GM12878 (cell line): ENCODE results near the gene LRP4. TPM values are rescaled to one million over a fixed set of nuclear protein-coding genes. Genes with fewer than 3 reads are reported as not detected.

Experiments
- ATAC-seq: fragments of 200-7000 bp; cut with Tn5 transposase; 3 replicates; pipeline ENCODE4 v1.9.1; 2020; ENCODE audit warnings: mild to moderate bottlenecking, moderate library complexity
- BruUV-seq: library from RNA; stranded (reverse); fragments of 400-500 nt; replicated peaks from 2 replicates; lab custom pipeline; 2021; lab: Mats Ljungman, UMichigan
- CTCF ChIA-PET: fragments of 300-600 bp; sonication (Branson Sonifier 250); formaldehyde crosslinking; extraction: SDS; loops from one replicate; lab custom pipeline; 2021; ENCODE audit warnings: inconsistent platforms; lab: Yijun Ruan, JAX
- POLR2A ChIA-PET: fragments of 350-600 bp; formaldehyde crosslinking; extraction: SDS; loops from one replicate; lab custom pipeline; 2021; ENCODE audit warnings: inconsistent platforms; lab: Charles Lee
- RAD21 ChIA-PET: fragments of 300-600 bp; sonication (Branson Sonifier 250); formaldehyde crosslinking; loops from one replicate; lab custom pipeline; 2023; ENCODE audit warnings: antibody characterized with exemption; ENCODE audit not compliant: unreplicated experiment; lab: Charles Lee
- SMC1A ChIA-PET: fragments of 300-600 bp; sonication (Branson Sonifier 250); formaldehyde crosslinking; loops from one replicate; lab custom pipeline; 2023; ENCODE audit not compliant: unreplicated experiment, uncharacterized antibody; lab: Charles Lee
- DNase-seq: peaks from one replicate; pipeline ENCODE4 v3.0.0-alpha.2; 2011; ENCODE audit warnings: low read depth, low spot score
- FAIRE-seq: peaks from 3 replicates; lab custom pipeline; 2011; peaks lifted over from hg19 to GRCh38; lab: Jason Lieb, UNC
- H2AFZ ChIP-seq: 2 replicates; pipeline ENCODE4 v1.6.0; 2011; ENCODE audit warnings: low read depth, low read length, control low read depth; ENCODE audit not compliant: control insufficient read depth
- H3K27ac ChIP-seq: 2 replicates; pipeline ENCODE4 v1.5.1; 2011; ENCODE audit warnings: control low read depth; ENCODE audit not compliant: control insufficient read depth, insufficient read depth
- H3K27me3 ChIP-seq, 2 experiments: replicated peaks in 1 of 2; 2 replicates each; pipeline versions ENCODE4 v1.6.0 to v1.6.1; 2011; ENCODE audit warnings: low read length in 1 of 2; ENCODE audit not compliant: control insufficient read depth in 2 of 2, insufficient read depth in 2 of 2
- H3K36me3 ChIP-seq, 2 experiments: 2 replicates each; pipeline ENCODE4 v1.5.1; 2011; ENCODE audit warnings: low read length in 1 of 2; ENCODE audit not compliant: control insufficient read depth in 2 of 2, insufficient read depth in 2 of 2
- H3K4me1 ChIP-seq: 2 replicates; pipeline ENCODE4 v1.6.1; 2011; ENCODE audit warnings: mild to moderate bottlenecking, low read length, moderate library complexity, mixed read lengths; ENCODE audit not compliant: control insufficient read depth, insufficient read depth
- H3K4me2 ChIP-seq: 2 replicates; pipeline ENCODE4 v1.6.0; 2011; ENCODE audit warnings: control low read depth; ENCODE audit not compliant: control insufficient read depth, insufficient read depth
- H3K4me3 ChIP-seq: fragments of 200-600 bp; sonication (generic); 2 replicates; pipeline ENCODE4 v1.5.1; 2016
- H3K79me2 ChIP-seq: 2 replicates; pipeline ENCODE4 v1.6.0; 2011; ENCODE audit warnings: low read length; ENCODE audit not compliant: control insufficient read depth, insufficient read depth
- H3K9ac ChIP-seq: 2 replicates; pipeline ENCODE4 v1.8.0; 2011; ENCODE audit warnings: low read length, control low read depth, mixed read lengths; ENCODE audit not compliant: control insufficient read depth, insufficient read depth
- H3K9me3 ChIP-seq: replicated peaks from 3 replicates; pipeline ENCODE4 v1.5.1; 2011; ENCODE audit warnings: mild to moderate bottlenecking, low read length; ENCODE audit not compliant: control insufficient read depth, insufficient read depth
- H4K20me1 ChIP-seq: 2 replicates; pipeline ENCODE4 v1.6.0; 2011; ENCODE audit not compliant: control insufficient read depth, insufficient read depth
- BCL11A ChIP-seq: IDR thresholded peaks from 2 replicates; pipeline ENCODE4 v1.6.1; 2011; ENCODE audit warnings: low read depth, low read length
- BHLHE40 ChIP-seq, 2 experiments: fragments of 450-650 bp in 1 of 2; IDR thresholded peaks; 2 replicates each; pipeline ENCODE4 v1.6.1; 2011 to 2017; ENCODE audit warnings: low read depth in 2 of 2, borderline replicate concordance in 1 of 2, improper control_type of control experiment in 1 of 2, low read length in 1 of 2, mild to moderate bottlenecking in 1 of 2
- DPF2 ChIP-seq: fragments of 450-650 bp; IDR thresholded peaks from 2 replicates; pipeline ENCODE4 v1.6.1; 2017; ENCODE audit warnings: mild to moderate bottlenecking
- FOXK2 ChIP-seq: fragments of 450-650 bp; IDR thresholded peaks from 2 replicates; pipeline ENCODE4 v1.6.1; 2017; ENCODE audit warnings: mild to moderate bottlenecking, moderate library complexity
- KLF5 ChIP-seq: fragments of 450-650 bp; IDR thresholded peaks from 2 replicates; pipeline ENCODE4 v1.6.1; 2014; ENCODE audit warnings: mild to moderate bottlenecking; ENCODE audit not compliant: partially characterized antibody
- NFYA ChIP-seq: IDR thresholded peaks from 2 replicates; pipeline ENCODE4 v1.6.1; 2011; ENCODE audit warnings: low read depth, mild to moderate bottlenecking, low read length, improper control_type of control experiment, borderline replicate concordance
- WGBS: methylation state at CpG from one replicate; pipeline ENCODE4 v1.1.6; 2016; ENCODE audit warnings: low lambda C conversion rate; ENCODE audit not compliant: insufficient replicate concordance, insufficient coverage; ENCODE audit errors: missing lambda C conversion rate; 5-methylcytosine and 5-hydroxymethylcytosine counted together
- in situ Hi-C: fragments of 300-500 bp; cut with MboI; formaldehyde crosslinking; loops from 9 replicates; pipeline ENCODE4 v1.14.3; 2018; ENCODE audit warnings: mixed read lengths
- intact Hi-C: fragments of 100-400 bp; cut with micrococcal nuclease; formaldehyde crosslinking; loops from one replicate; pipeline ENCODE4 v1.14.2; 2022; ENCODE audit not compliant: unreplicated experiment
- polyA plus RNA-seq, 11 experiments: library from polyadenylated mRNA; depleted of rRNA in 4 of 11; unstranded in 6 of 11; stranded (reverse) in 5 of 11; fragments of >200 nt; fragmentation: Nextera tagmentation in 4 of 11; fragmentation: Illumina TruSeq in 1 of 11; extraction: Ambion mirVana in 4 of 11; extraction: Trizol in 1 of 11; gene quantifications; 1 replicate in 1 of 11; 2 replicates in 10 of 11; pipeline versions ENCODE4 v1.2.1 to v1.2.3, GENCODE V29; 2011 to 2016; ENCODE audit warnings: inconsistent platforms in 2 of 11, missing spikeins in 2 of 11, low read depth in 1 of 11
- total RNA-seq, 4 experiments: library from RNA; depleted of rRNA in 3 of 4; stranded (reverse); fragments of >200 nt in 3 of 4; fragmentation: Illumina TruSeq in 1 of 4; extraction: Trizol in 1 of 4; gene quantifications; 2 replicates each; pipeline versions ENCODE4 v1.2.1 to v1.2.3, GENCODE V29; 2013 to 2021
- TF ChIP-seq, protein P1 (sequence below): fragments of 450-650 bp; IDR thresholded peaks from 2 replicates; pipeline ENCODE4 v1.6.1; 2017; ENCODE audit warnings: borderline replicate concordance
- TF ChIP-seq, protein P2 (sequence below): fragments of 450-650 bp; IDR thresholded peaks from 2 replicates; pipeline ENCODE4 v1.6.1; 2016; ENCODE audit warnings: mild to moderate bottlenecking

LRP4 gene
- total and polyA plus RNA-seq, 10 of the 15 experiments (the other 5 are each of a cell fraction or from before 2014, with no cell fraction given) = under 0.01 to 0.06 (median 0.03) TPM; not detected in 6

DNA sequence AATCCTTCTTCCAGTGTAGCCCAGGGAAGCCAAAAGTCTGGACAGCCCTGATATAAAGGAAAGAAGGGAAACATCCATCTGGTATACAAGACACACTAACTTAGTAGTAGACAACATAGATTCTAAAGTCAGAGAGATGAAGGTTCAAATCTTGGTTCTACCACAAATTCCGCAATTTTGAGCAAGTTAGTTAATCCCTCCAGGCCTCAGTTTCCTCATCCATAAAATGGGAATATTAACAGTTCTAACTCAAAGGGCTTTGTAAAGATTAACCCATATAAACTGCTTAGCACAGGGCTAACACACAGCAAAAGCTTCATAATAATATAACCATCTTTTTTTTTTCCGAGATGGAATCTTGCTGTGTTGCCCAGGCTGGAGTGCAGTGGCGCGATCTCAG, 10.7 kb downstream of the LRP4 start:
- H3K4me1 ChIP-seq = no peaks in the 10 kb centered on the region
- 76% methylated on average over 4 of the region's 4 CpGs for WGBS
- SMC1A ChIA-PET = interaction anchor here (1.0 kb wide), 1 partner anchor 246 kb away, joined by 4 read pairs; no protein-coding TSS in a partner anchor
- no peaks in the 10 kb centered on the region for H3K9me3 ChIP-seq
- ATAC-seq (no peak), FAIRE-seq (no peak), DNase-seq (no peak)
- BruUV-seq = no TSS peak
- intact Hi-C loops = no loop called here
- H3K79me2 ChIP-seq = no peaks in the 10 kb centered on the region
- no peaks in the 10 kb centered on the region for H4K20me1 ChIP-seq
- POLR2A ChIA-PET = no interaction called here
- H3K9ac ChIP-seq = no peak overlapping the region
- no peaks in the 10 kb centered on the region for H3K36me3 ChIP-seq
- H2AFZ ChIP-seq = no peak overlapping the region
- CTCF ChIA-PET = no interaction called here
- no peak overlapping the region for H3K4me2 ChIP-seq
- TF ChIP-seq FOXK2 (no peak), BCL11A (no peak), KLF5 (no peak), NFYA (no peak), DPF2 (no peak), BHLHE40 (IDR thresholded peaks at IDR 0.05; ENCODE audit: borderline replicate concordance in 1 of 2, low read depth in 2 of 2, low read length in 1 of 2) (no peak)
- TF ChIP-seq, protein P1, sequence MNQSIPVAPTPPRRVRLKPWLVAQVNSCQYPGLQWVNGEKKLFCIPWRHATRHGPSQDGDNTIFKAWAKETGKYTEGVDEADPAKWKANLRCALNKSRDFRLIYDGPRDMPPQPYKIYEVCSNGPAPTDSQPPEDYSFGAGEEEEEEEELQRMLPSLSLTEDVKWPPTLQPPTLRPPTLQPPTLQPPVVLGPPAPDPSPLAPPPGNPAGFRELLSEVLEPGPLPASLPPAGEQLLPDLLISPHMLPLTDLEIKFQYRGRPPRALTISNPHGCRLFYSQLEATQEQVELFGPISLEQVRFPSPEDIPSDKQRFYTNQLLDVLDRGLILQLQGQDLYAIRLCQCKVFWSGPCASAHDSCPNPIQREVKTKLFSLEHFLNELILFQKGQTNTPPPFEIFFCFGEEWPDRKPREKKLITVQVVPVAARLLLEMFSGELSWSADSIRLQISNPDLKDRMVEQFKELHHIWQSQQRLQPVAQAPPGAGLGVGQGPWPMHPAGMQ = no peak
- TF ChIP-seq, protein P2, sequence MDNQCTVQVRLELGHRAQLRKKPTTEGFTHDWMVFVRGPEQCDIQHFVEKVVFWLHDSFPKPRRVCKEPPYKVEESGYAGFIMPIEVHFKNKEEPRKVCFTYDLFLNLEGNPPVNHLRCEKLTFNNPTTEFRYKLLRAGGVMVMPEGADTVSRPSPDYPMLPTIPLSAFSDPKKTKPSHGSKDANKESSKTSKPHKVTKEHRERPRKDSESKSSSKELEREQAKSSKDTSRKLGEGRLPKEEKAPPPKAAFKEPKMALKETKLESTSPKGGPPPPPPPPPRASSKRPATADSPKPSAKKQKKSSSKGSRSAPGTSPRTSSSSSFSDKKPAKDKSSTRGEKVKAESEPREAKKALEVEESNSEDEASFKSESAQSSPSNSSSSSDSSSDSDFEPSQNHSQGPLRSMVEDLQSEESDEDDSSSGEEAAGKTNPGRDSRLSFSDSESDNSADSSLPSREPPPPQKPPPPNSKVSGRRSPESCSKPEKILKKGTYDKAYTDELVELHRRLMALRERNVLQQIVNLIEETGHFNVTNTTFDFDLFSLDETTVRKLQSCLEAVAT = no peak
- H3K27ac ChIP-seq = no peak overlapping the region
- H3K4me3 ChIP-seq = no peak overlapping the region
- RAD21 ChIA-PET = interaction anchor here (0.8 to 1.1 kb wide), 2 partner anchors 17 to 245 kb away, joined by 3 read pairs; no protein-coding TSS in a partner anchor
- in situ Hi-C loops = no loop called here
- H3K27me3 ChIP-seq = no peaks in the 10 kb centered on the region; a peak in 1 of 4 replicates
